GM12875 (cell line): ENCODE results near the gene ACTR10.
A peak's percentile ranks its signal among the peaks of the same experiment; 100 is the strongest.

Experiments
- H3K4me3 ChIP-seq: one replicate; pipeline ENCODE4 v1.5.1; 2011; ENCODE audit warnings: low read depth, low read length, control low read depth
- CTCF ChIP-seq: IDR thresholded peaks from 2 replicates; pipeline ENCODE4 v1.5.1; 2011; ENCODE audit warnings: low read depth, mild to moderate bottlenecking, control low read depth, inconsistent platforms, low read length, moderate library complexity, borderline replicate concordance; ENCODE audit not compliant: insufficient read depth

The ACTR10 gene

GRCh38 chr14:58166005-58166983 lies 33.7 kb upstream of the ACTR10 start:
- H3K4me3 ChIP-seq, result no peak overlapping the region
- TF ChIP-seq CTCF, result peak; percentile 90

- no peak overlapping the region for H3K4me3 ChIP-seq
- no peak for TF ChIP-seq CTCF
Observed at GRCh38 chr14:58167057-58167456, 32.9 kb upstream of the ACTR10 start.

- no peak overlapping the region for H3K4me3 ChIP-seq
- TF ChIP-seq CTCF, result no peak
Observed at GRCh38 chr14:58167891-58168290, 32.1 kb upstream of the ACTR10 start.

- no peak for TF ChIP-seq CTCF
- H3K4me3 ChIP-seq, result no peak overlapping the region
Observed at GRCh38 chr14:58171090-58171489, 28.9 kb upstream of the ACTR10 start.

GRCh38 chr14:58177125-58177524 lies 22.8 kb upstream of the ACTR10 start:
- H3K4me3 ChIP-seq, result no peak overlapping the region
- TF ChIP-seq CTCF, result no peak

- no peak for TF ChIP-seq CTCF
- no peak overlapping the region for H3K4me3 ChIP-seq
Observed at GRCh38 chr14:58189176-58189575, 10.8 kb upstream of the ACTR10 start.
